Neural cell (in vitro differentiated cells): Measurements from ENCODE around the gene ZNF396. TPM values are rescaled to one million over a fixed set of nuclear protein-coding genes. Genes with fewer than 3 reads are reported as not detected.

Experiments used
- H2AFZ ChIP-seq: fragments of 200-600, 300-800 bp; sonication (generic), shearing (Covaris generic); 2 replicates; pipeline ENCODE4 v1.6.0; 2014; ENCODE audit warnings: low read depth, mild to moderate bottlenecking, antibody characterized with exemption, low read length, moderate library complexity
- H3F3A ChIP-seq: fragments of 200-600 bp; shearing (Covaris generic); 2 replicates; pipeline ENCODE4 v1.6.1; 2016; ENCODE audit warnings: mild to moderate bottlenecking, moderate library complexity, mixed read lengths, antibody characterized with exemption, low read length; ENCODE audit not compliant: insufficient read depth, poor library complexity, severe bottlenecking
- H3K27ac ChIP-seq: fragments of 200-600, 300-800 bp; sonication (generic), shearing (Covaris generic); 2 replicates; pipeline ENCODE4 v1.5.1; 2014; ENCODE audit warnings: mild to moderate bottlenecking, low read length, moderate library complexity
- H3K27me3 ChIP-seq: fragments of 300-800, 200-600 bp; sonication (generic), shearing (Covaris generic); 2 replicates; pipeline ENCODE4 v1.6.0; 2014; ENCODE audit warnings: mild to moderate bottlenecking, low read depth, low read length, moderate library complexity; ENCODE audit not compliant: insufficient read depth
- H3K36me3 ChIP-seq: fragments of 300-800, 200-600 bp; sonication (generic), shearing (Covaris generic); 2 replicates; pipeline ENCODE4 v1.5.1; 2014; ENCODE audit warnings: mild to moderate bottlenecking, antibody characterized with exemption, low read length, moderate library complexity; ENCODE audit not compliant: insufficient read depth
- H3K4me2 ChIP-seq: fragments of 300-800, 200-600 bp; sonication (generic), shearing (Covaris generic); 2 replicates; pipeline ENCODE4 v1.6.0; 2014; ENCODE audit warnings: mild to moderate bottlenecking, low read length
- H3K4me3 ChIP-seq: fragments of 300-800, 200-600 bp; sonication (generic), shearing (Covaris generic); 2 replicates; pipeline ENCODE4 v1.5.1; 2014; ENCODE audit warnings: mild to moderate bottlenecking, low read length, moderate library complexity
- H3K79me2 ChIP-seq: fragments of 200-600 bp; shearing (Covaris generic); replicated peaks from 2 replicates; pipeline ENCODE4 v1.6.0; 2014; ENCODE audit warnings: mild to moderate bottlenecking, low read length, moderate library complexity; ENCODE audit not compliant: insufficient read depth
- H3K9ac ChIP-seq: fragments of 300-800, 200-600 bp; sonication (generic), shearing (Covaris generic); 2 replicates; pipeline ENCODE4 v1.6.1; 2016; ENCODE audit warnings: mild to moderate bottlenecking, low read length, mixed read lengths
- H3K9me2 ChIP-seq: fragments of 200-600 bp; shearing (Covaris generic); 2 replicates; pipeline ENCODE4 v1.6.1; 2016; ENCODE audit warnings: mild to moderate bottlenecking, low read length, mixed read lengths; ENCODE audit not compliant: insufficient read depth
- H3K9me3 ChIP-seq: fragments of 200-600, 300-800 bp; sonication (generic), shearing (Covaris generic); 2 replicates; pipeline ENCODE4 v1.6.1; 2016; ENCODE audit warnings: mild to moderate bottlenecking, mixed run types, low read length, moderate library complexity, mixed read lengths
- H4K20me1 ChIP-seq: fragments of 200-600 bp; shearing (Covaris generic); 2 replicates; pipeline ENCODE4 v1.6.1; 2016; ENCODE audit warnings: mild to moderate bottlenecking, mixed run types; ENCODE audit not compliant: insufficient read depth
- EP300 ChIP-seq: fragments of 450-650 bp; conservative IDR thresholded peaks from 2 replicates; pipeline ENCODE4 v1.6.1; 2014; ENCODE audit warnings: antibody characterized with exemption, mild to moderate bottlenecking, moderate library complexity; ENCODE audit not compliant: poor library complexity, severe bottlenecking
- EZH2 ChIP-seq: fragments of 200-600, 300-800 bp; shearing (Covaris generic), sonication (generic); IDR thresholded peaks from 2 replicates; pipeline ENCODE4 v1.6.1; 2014; ENCODE audit warnings: antibody characterized with exemption, low read length, borderline replicate concordance, mild to moderate bottlenecking; ENCODE audit not compliant: insufficient read depth, poor library complexity, severe bottlenecking
- MXI1 ChIP-seq: fragments of 450-650 bp; conservative IDR thresholded peaks from 2 replicates; pipeline ENCODE4 v1.6.1; 2014; ENCODE audit warnings: antibody characterized with exemption, mild to moderate bottlenecking; ENCODE audit not compliant: poor library complexity, severe bottlenecking
- POLR2AphosphoS5 ChIP-seq: IDR thresholded peaks from 2 replicates; pipeline ENCODE4 v1.6.1; 2012
- RAD21 ChIP-seq: fragments of 450-650 bp; conservative IDR thresholded peaks from 2 replicates; pipeline ENCODE4 v1.6.1; 2014; ENCODE audit warnings: antibody characterized with exemption, mild to moderate bottlenecking, moderate library complexity
- REST ChIP-seq: IDR thresholded peaks from 2 replicates; pipeline ENCODE4 v1.6.1; 2012; ENCODE audit warnings: borderline replicate concordance
- SMC3 ChIP-seq: fragments of 450-650 bp; conservative IDR thresholded peaks from 2 replicates; pipeline ENCODE4 v1.6.1; 2014; ENCODE audit warnings: antibody characterized with exemption, mild to moderate bottlenecking, moderate library complexity; ENCODE audit not compliant: poor library complexity
- TAF1 ChIP-seq: IDR thresholded peaks from 2 replicates; pipeline ENCODE4 v1.6.1; 2012; ENCODE audit warnings: low read depth
- polyA plus RNA-seq: library from polyadenylated mRNA; depleted of rRNA; stranded (reverse); fragments of >200 nt; gene quantifications from 2 replicates; pipeline ENCODE4 v1.2.3, GENCODE V29; 2014
- TF ChIP-seq, protein P1 (sequence below): fragments of 450-650 bp; IDR thresholded peaks from 2 replicates; pipeline ENCODE4 v1.5.1; 2014; ENCODE audit warnings: antibody characterized with exemption, mild to moderate bottlenecking, moderate library complexity; ENCODE audit not compliant: poor library complexity, severe bottlenecking

Gene ZNF396
- polyA plus RNA-seq, 1 donor from 2014 or later, result 0.92 TPM

DNA sequence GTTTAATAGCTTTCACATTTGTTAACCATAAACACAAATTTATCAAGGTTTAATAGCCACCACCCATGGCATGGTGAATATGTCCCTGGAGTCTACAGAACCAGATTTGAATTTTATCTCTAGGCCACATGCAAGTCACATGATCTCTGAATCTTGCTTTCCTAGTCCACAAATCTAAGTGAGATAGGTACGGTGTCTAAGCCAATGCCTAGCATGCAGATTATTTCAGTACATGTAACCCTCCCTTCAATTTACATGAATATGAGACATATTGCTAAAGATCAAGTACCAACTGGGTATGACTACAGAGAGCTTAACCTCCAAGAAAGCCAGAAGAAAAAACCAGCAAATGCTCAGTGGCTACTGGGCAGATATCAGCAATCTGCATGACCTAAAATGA is 42.9 kb downstream of the ZNF396 start:
- H3K36me3 ChIP-seq, result peaks cover 15% of the 10 kb centered on the region

DNA sequence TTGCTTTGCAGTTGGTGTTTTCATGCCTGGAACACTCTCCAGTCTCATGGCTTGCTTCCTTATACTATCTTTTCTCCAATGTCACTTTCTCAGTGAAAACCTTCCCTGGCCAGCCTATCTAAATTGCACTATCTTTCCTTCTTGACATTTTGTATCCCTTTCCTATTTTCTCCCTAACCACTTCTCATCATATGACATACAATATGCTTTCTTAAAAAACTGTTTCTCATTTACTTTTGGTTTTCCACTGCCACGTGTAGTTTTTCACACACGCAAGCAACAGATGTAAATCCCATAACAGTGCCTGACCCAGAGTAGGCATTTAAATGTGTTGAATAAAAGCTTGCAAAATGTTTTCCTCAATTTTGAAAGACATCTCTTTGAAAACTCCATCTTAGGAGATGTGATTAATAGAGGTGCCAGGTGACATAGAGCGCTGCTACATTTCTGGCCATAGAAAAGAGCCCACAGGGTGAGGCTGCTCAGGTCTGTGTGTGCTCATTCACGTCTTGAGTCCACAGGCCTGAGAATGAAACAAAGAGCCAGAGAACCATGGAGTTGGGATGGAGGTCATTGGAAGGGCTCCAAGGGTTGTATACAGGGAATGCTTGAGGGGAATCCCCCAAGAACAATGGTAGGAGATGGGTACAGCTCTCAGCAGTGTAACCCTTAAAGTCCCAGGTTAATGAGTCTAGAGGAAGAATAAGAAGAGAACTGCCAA is 45.6 kb downstream of the ZNF396 start:
- H4K20me1 ChIP-seq, result no peaks in the 10 kb centered on the region
- H3K9me3 ChIP-seq, result no peaks in the 10 kb centered on the region
- no peaks in the 10 kb centered on the region for H3K79me2 ChIP-seq
- H2AFZ ChIP-seq, result no peak overlapping the region
- no peaks in the 10 kb centered on the region for H3K27me3 ChIP-seq
- no peaks in the 10 kb centered on the region for H3F3A ChIP-seq
- no peak overlapping the region for H3K9ac ChIP-seq
- H3K9me2 ChIP-seq, result no peaks in the 10 kb centered on the region
- no peak overlapping the region for H3K4me3 ChIP-seq
- H3K27ac ChIP-seq, result no peak overlapping the region
- no peak overlapping the region for H3K4me2 ChIP-seq
- H3K36me3 ChIP-seq, result peaks cover 9% of the 10 kb centered on the region
- TF ChIP-seq, protein P1, sequence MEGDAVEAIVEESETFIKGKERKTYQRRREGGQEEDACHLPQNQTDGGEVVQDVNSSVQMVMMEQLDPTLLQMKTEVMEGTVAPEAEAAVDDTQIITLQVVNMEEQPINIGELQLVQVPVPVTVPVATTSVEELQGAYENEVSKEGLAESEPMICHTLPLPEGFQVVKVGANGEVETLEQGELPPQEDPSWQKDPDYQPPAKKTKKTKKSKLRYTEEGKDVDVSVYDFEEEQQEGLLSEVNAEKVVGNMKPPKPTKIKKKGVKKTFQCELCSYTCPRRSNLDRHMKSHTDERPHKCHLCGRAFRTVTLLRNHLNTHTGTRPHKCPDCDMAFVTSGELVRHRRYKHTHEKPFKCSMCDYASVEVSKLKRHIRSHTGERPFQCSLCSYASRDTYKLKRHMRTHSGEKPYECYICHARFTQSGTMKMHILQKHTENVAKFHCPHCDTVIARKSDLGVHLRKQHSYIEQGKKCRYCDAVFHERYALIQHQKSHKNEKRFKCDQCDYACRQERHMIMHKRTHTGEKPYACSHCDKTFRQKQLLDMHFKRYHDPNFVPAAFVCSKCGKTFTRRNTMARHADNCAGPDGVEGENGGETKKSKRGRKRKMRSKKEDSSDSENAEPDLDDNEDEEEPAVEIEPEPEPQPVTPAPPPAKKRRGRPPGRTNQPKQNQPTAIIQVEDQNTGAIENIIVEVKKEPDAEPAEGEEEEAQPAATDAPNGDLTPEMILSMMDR, result no peak
- TF ChIP-seq TAF1, result no peak
- no peak for TF ChIP-seq RAD21
- no peak for TF ChIP-seq REST
- no peak for TF ChIP-seq EP300
- no peak for TF ChIP-seq SMC3
- TF ChIP-seq MXI1, result no peak

More for the DNA sequence above, 42.9 kb downstream of the ZNF396 start:
- Histone ChIP-seq H3K4me2 (no peak overlapping the region), H2AFZ (no peak overlapping the region), H3K4me3 (no peak overlapping the region), H4K20me1 (peaks cover 4% of the 10 kb centered on the region), H3K9ac (no peak overlapping the region), H3K9me2 (no peaks in the 10 kb centered on the region), H3K79me2 (peaks cover 14% of the 10 kb centered on the region), H3F3A (no peaks in the 10 kb centered on the region), H3K27me3 (no peaks in the 10 kb centered on the region), H3K27ac (no peak overlapping the region), H3K9me3 (no peaks in the 10 kb centered on the region)
- TF ChIP-seq SMC3 (no peak), MXI1 (no peak), RAD21 (no peak), EP300 (no peak), POLR2AphosphoS5 (no peak), TAF1 (no peak), REST (no peak), EZH2 (no peak)
- TF ChIP-seq, protein P1, result no peak
